ENCODE measurements around the gene MS4A6E.

MS4A6E gene

DNA sequence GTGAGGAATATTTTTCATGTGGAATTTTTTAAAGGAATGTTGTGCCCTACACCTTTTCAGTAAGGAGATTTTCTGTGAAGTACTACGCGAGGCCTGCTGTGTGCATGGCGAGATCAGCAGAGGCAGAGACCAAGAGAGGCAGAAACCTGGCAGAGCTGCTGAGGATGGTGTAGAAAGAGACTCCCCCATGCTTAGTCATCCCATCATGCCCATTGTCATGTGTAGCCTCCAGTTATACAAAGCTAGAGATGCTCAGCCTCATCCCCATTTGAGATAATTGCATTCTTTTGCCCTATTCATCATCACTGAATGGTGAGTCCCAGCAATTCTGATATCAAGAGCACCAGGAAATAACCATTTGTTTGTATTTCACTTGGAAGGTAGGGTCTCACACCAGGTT, 48.3 kb downstream of the MS4A6E start:
- DNase-seq (ENCODE audit: low read depth) = no peak

DNA sequence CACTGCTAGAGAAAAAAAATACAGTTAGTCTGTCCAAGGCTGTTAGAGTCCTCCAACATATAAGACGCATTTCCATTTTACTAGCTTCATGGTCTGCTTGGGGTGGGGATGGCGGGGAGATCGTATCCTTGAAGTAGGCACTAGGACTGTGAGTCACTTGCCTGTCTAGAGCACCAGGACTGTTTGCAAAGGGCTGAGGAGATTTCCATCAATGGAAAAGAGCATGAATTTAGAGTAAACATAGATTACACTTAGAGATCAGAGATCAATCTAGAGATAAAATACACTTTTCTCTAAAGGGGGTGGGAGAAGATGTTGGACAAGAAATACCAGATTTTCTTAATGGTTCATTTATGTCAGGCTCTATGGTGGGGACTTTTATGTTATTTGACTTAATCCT, 49.5 kb downstream of the MS4A6E start:
- no peak for DNase-seq (ENCODE audit: low read depth)

DNA sequence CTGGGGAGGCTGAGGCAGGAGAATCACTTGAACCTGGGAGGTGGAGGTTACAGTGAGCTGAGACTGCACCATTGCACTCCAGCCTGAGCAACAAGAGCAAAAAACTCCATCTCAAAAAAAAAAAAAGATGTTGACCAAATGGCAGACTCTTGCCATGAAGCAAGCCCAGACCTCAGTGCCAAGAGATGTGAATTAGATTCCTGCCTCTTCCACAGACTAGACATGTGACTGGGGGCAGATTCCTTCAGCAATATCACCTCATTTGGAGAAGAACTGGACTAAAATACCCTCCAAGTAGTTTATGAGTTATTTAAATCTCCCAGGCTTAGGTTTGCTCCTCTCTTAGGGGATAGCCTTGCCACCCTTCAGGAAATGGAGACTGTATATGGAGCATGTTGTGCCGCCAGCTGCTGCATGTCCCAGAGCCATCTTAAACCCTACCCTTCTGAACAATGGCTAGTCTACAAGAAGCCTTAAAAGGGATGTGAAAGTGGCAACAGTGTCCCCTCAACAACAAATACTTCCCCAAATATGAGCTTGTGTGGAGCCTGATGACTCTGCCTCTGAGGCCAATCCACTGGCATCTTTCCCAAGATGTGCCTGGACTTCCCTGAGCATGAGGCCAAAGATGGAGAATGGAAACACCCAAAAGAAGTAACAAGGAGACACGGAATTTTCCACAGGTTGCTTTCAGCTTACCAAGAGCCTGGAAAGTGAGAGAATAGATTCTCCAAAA, 50.5 kb downstream of the MS4A6E start:
- no peak for DNase-seq (ENCODE audit: low read depth)

DNA sequence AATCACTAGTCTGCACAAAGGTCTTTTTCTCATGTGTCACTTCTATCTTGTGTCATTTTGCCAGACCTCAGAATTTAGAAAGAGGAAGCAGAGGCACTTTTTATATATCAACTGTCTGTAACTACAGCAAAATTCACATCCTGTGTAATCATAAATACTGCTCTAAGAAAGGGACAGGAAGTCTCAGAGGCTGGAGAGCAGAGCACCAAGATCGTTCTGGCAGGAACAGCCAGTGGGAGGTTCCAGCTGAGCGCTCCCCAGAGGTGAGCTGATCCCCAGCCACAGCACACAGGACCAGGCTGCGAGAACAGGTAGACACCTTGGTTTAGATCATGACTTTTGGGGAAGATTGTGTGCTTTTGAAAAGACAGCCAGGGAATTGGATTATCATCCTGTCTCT, 51.3 kb downstream of the MS4A6E start, which contains the start of gene MS4A7:
Gene MS4A7 (plus strand): TSS at position 179 of the 400 bp plus-strand sequence. CDS start 4,610 bp downstream, outside the sequence.
- DNase-seq (ENCODE audit: low read depth) = no peak

DNA sequence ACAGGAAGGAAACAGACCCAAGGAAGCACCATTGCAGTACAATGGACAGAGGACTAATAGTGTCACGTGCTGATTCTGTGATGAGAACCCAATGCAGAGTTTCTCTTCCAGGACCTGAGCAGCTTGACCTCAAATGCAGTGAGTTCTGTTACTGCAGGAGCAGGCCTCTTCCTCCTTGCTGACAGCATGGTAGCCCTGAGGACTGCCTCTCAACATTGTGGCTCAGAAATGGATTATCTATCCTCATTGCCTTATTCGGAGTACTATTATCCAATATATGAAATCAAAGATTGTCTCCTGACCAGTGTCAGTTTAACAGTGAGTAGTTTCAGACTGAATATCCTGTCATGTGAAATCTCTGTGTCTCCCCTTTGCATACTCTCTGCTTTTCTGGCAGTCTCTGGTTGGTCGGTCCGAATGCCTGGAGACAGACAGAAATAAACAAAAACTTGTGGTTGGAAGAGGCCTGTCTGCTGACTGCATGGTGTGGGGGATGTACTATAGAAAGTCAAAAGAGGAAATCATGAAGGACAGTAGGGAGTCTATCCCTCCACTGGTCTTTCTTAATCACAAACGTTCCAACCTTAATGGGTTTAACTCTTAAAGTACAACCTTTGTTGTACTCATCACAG, 62.3 kb downstream of the MS4A6E start:
- no peak for DNase-seq (ENCODE audit: low read depth)

DNA sequence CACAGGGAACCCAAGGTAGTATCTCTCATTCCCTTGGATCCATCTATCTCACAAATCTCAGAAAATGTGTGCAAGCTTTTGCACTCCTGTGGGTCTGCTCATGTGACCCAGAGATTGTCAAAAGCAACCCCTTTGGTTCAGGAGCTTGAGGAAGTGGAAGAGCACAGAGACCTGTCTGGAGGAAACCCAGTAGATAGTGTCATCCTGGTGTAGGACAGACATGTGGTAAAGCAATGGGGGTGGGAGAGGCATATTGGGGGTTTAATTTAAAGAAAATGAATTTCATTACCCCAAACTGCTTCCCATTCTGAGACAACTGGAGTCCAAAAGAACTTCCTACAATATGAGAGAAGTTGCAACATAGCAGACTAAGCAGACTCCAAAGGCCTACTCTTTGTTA, 63.4 kb downstream of the MS4A6E start:
- DNase-seq (ENCODE audit: low read depth) = no peak

Measured in stimulated activated CD8-positive, alpha-beta memory T cell treated with anti-CD3 and anti-CD28 coated beads, Interleukin-12 subunit alpha, Interleukin-12 subunit beta, amount 100 ng/mL, for 1 hour (primary cell).